Endothelial cell of umbilical vein (primary cell): ENCODE data around the gene OR7D4. TPM values are rescaled to one million over a fixed set of nuclear protein-coding genes. Genes with fewer than 3 reads are reported as not detected.

Experiments used
- BruUV-seq: library from RNA; stranded (reverse); fragments of 400-500 nt; replicated peaks from 2 replicates; lab custom pipeline; 2021; lab: Mats Ljungman, UMichigan
- CTCF ChIA-PET: fragments of 300-600, 350-600 bp; sonication (Branson Sonifier 250); formaldehyde crosslinking; loops from one replicate; lab custom pipeline; 2021; ENCODE audit warnings: antibody characterized with exemption, inconsistent platforms; lab: Charles Lee
- POLR2A ChIA-PET: fragments of 300-600, 350-600 bp; sonication (Branson Sonifier 250); formaldehyde crosslinking; loops from one replicate; lab custom pipeline; 2021; ENCODE audit warnings: antibody characterized with exemption, inconsistent platforms; lab: Charles Lee
- DNase-seq: peaks from one replicate; pipeline ENCODE4 v3.0.0-alpha.2; 2011; ENCODE audit warnings: low read depth, low spot score
- FAIRE-seq: peaks from 2 replicates; lab custom pipeline; 2011; peaks lifted over from hg19 to GRCh38; lab: Jason Lieb, UNC
- H2AFZ ChIP-seq: 2 replicates; pipeline ENCODE4 v1.6.0; 2012; ENCODE audit warnings: low read depth, low read length, control low read depth, inconsistent platforms
- H3K27ac ChIP-seq: 2 replicates; pipeline ENCODE4 v1.5.1; 2011; ENCODE audit warnings: low read depth, mild to moderate bottlenecking, control low read depth, low read length, moderate library complexity; ENCODE audit not compliant: insufficient read depth
- H3K27me3 ChIP-seq, 2 experiments: 2 replicates each; pipeline versions ENCODE4 v1.6.0 to v1.6.1; 2011; ENCODE audit warnings: low read length in 2 of 2, mixed read lengths in 1 of 2; ENCODE audit not compliant: control insufficient read depth in 2 of 2, insufficient read depth in 2 of 2
- H3K36me3 ChIP-seq, 2 experiments: 2 replicates in 1 of 2; 3 replicates in 1 of 2; pipeline ENCODE4 v1.5.1; 2011; ENCODE audit warnings: low read length in 2 of 2, mild to moderate bottlenecking in 1 of 2, moderate library complexity in 1 of 2; ENCODE audit not compliant: control insufficient read depth in 2 of 2, insufficient read depth in 2 of 2; ENCODE audit errors: extremely low read depth in 1 of 2
- H3K4me1 ChIP-seq: 3 replicates; pipeline ENCODE4 v1.5.1; 2011; ENCODE audit warnings: mild to moderate bottlenecking, low read length; ENCODE audit not compliant: control insufficient read depth, insufficient read depth; ENCODE audit errors: extremely low read depth
- H3K4me2 ChIP-seq: 2 replicates; pipeline ENCODE4 v1.6.1; 2011; ENCODE audit warnings: low read length, control low read depth, mixed read lengths; ENCODE audit not compliant: insufficient read depth
- H3K4me3 ChIP-seq, 3 experiments: fragments of 200-600 bp in 1 of 3; sonication (generic), shearing (Covaris generic) in 1 of 3; replicated peaks in 1 of 3; 2 replicates each; pipeline ENCODE4 v1.5.1; 2011 to 2016; ENCODE audit warnings: control low read depth in 3 of 3, low read length in 3 of 3, mild to moderate bottlenecking in 2 of 3, inconsistent platforms in 1 of 3, low read depth in 1 of 3, moderate library complexity in 1 of 3; ENCODE audit not compliant: insufficient read depth in 1 of 3
- H3K79me2 ChIP-seq: 2 replicates; pipeline ENCODE4 v1.6.0; 2012; ENCODE audit warnings: low read length, inconsistent platforms; ENCODE audit not compliant: control insufficient read depth, insufficient read depth
- H3K9ac ChIP-seq: replicated peaks from 2 replicates; pipeline ENCODE3; 2011; ENCODE audit warnings: low read length, control low read depth; ENCODE audit not compliant: insufficient read depth; ENCODE audit errors: extremely low read depth
- H3K9me1 ChIP-seq: replicated peaks from 3 replicates; pipeline ENCODE4 v1.6.0; 2011; ENCODE audit warnings: mild to moderate bottlenecking, low read length; ENCODE audit not compliant: control insufficient read depth, insufficient read depth; ENCODE audit errors: extremely low read depth
- H3K9me3 ChIP-seq: replicated peaks from 2 replicates; pipeline ENCODE4 v1.5.1; 2012; ENCODE audit warnings: low read length, inconsistent platforms; ENCODE audit not compliant: control insufficient read depth, insufficient read depth
- H4K20me1 ChIP-seq: replicated peaks from 2 replicates; pipeline ENCODE3; 2011; ENCODE audit warnings: mild to moderate bottlenecking, low read length; ENCODE audit not compliant: control insufficient read depth, insufficient read depth; ENCODE audit errors: extremely low read depth
- EZH2 ChIP-seq: IDR thresholded peaks from 2 replicates; pipeline ENCODE4 v1.6.1; 2012; ENCODE audit warnings: borderline replicate concordance, low read depth, mild to moderate bottlenecking, moderate library complexity, low read length, inconsistent platforms; ENCODE audit not compliant: severe bottlenecking
- FOS ChIP-seq: IDR thresholded peaks from 2 replicates; pipeline ENCODE4 v1.6.1; 2011; ENCODE audit warnings: mild to moderate bottlenecking, low read length, moderate library complexity, borderline replicate concordance; ENCODE audit not compliant: insufficient read depth
- GATA2 ChIP-seq: IDR thresholded peaks from 2 replicates; pipeline ENCODE4 v1.7.0; 2011; ENCODE audit warnings: low read depth, mild to moderate bottlenecking, moderate library complexity, mixed read lengths, low read length; ENCODE audit not compliant: insufficient read length, insufficient read depth
- JUN ChIP-seq: IDR thresholded peaks from 2 replicates; pipeline ENCODE4 v1.6.1; 2011; ENCODE audit warnings: borderline replicate concordance, low read depth; ENCODE audit not compliant: insufficient read length, insufficient read depth
- MAX ChIP-seq: IDR thresholded peaks from 2 replicates; pipeline ENCODE4 v1.6.1; 2011; ENCODE audit not compliant: insufficient read depth, insufficient read length
- MYC ChIP-seq: IDR thresholded peaks from one replicate; pipeline ENCODE4 v1.6.1; 2011; ENCODE audit warnings: mild to moderate bottlenecking, low read depth, low read length
- POLR2A ChIP-seq: IDR thresholded peaks from 2 replicates; pipeline ENCODE4 v1.6.1; 2012; ENCODE audit warnings: low read depth, mild to moderate bottlenecking, control low read depth, low read length
- POLR2AphosphoS5 ChIP-seq: IDR thresholded peaks from 2 replicates; pipeline ENCODE4 v1.6.1; 2012; ENCODE audit warnings: low read depth, mild to moderate bottlenecking, control low read depth, low read length, moderate library complexity; ENCODE audit not compliant: insufficient read depth
- dilution Hi-C: fragments of 300-500 bp; cut with MboI; formaldehyde crosslinking; loops from one replicate; pipeline ENCODE4 v1.15.0; 2019; ENCODE audit warnings: low sequenced_read_pairs; ENCODE audit not compliant: extremely low pct_ligation_motif_present
- intact Hi-C: fragments of 100-400 bp; cut with micrococcal nuclease; formaldehyde crosslinking; loops from one replicate; pipeline ENCODE4 v1.10.0; 2022
- polyA plus RNA-seq, 4 experiments: library from polyadenylated mRNA; depleted of rRNA in 3 of 4; stranded (reverse) in 3 of 4; unstranded in 1 of 4; fragments of >200 nt; gene quantifications; 2 replicates each; pipeline versions ENCODE4 v1.2.1 to v1.2.3, GENCODE V29; 2011 to 2012; ENCODE audit warnings: missing spikeins in 1 of 4
- total RNA-seq: library from RNA; stranded (reverse); gene quantifications from 2 replicates; pipeline ENCODE4 v1.2.3, GENCODE V29; 2021
- TF ChIP-seq, protein P1 (sequence below), 2 donors: IDR thresholded peaks; 1 replicate in 1 of 2; 2 replicates in 1 of 2; pipeline ENCODE4 v1.5.1; 2011; ENCODE audit warnings: low read length in 2 of 2, mild to moderate bottlenecking in 2 of 2, moderate library complexity in 2 of 2, control low read depth in 1 of 2, inconsistent platforms in 1 of 2, low read depth in 1 of 2; ENCODE audit not compliant: insufficient read depth in 1 of 2; ENCODE audit errors: extremely low read depth in 1 of 2

The OR7D4 gene
- total and polyA plus RNA-seq, 2 donors (not counting 3 experiments of a cell fraction or from before 2014, with no cell fraction given): not detected

DNA sequence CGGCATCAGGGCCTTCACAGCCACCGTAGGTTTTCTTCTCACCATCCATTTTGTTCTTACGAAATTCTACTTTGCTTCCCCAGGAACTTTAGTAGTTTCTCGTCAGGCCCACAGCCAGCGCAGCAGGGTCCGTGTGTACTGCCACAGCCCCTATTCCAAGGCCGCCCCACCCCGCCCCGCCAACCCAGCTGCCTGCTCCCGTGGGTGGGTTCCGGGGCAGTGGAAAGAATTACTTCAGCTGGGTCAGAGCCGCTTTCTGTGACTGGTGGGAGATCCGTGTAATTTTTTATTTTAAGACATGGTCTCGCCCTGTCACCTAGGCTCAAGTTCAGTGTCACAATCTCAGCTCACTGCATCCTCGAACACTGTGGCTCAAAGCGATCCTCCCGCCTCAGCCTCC, 36.4 kb downstream of the OR7D4 start:
- dilution Hi-C loops: no loop called here
- Histone ChIP-seq H3K79me2 (no peaks in the 10 kb centered on the region), H3K4me2 (no peak overlapping the region), H3K27ac (no peak overlapping the region), H3K9me3 (no peaks in the 10 kb centered on the region), H3K9ac (no peak overlapping the region), H4K20me1 (no peaks in the 10 kb centered on the region), H3K9me1 (no peaks in the 10 kb centered on the region), H3K27me3 (no peaks in the 10 kb centered on the region), H3K4me1 (no peaks in the 10 kb centered on the region), H3K36me3 (no peaks in the 10 kb centered on the region), H3K4me3 (no peak overlapping the region), H2AFZ (no peak overlapping the region)
- BruUV-seq: no TSS peak
- no peak for FAIRE-seq
- TF ChIP-seq MAX (no peak), JUN (no peak), MYC (no peak), FOS (no peak), GATA2 (no peak), POLR2AphosphoS5 (no peak), POLR2A (no peak), EZH2 (no peak)
- TF ChIP-seq, protein P1, sequence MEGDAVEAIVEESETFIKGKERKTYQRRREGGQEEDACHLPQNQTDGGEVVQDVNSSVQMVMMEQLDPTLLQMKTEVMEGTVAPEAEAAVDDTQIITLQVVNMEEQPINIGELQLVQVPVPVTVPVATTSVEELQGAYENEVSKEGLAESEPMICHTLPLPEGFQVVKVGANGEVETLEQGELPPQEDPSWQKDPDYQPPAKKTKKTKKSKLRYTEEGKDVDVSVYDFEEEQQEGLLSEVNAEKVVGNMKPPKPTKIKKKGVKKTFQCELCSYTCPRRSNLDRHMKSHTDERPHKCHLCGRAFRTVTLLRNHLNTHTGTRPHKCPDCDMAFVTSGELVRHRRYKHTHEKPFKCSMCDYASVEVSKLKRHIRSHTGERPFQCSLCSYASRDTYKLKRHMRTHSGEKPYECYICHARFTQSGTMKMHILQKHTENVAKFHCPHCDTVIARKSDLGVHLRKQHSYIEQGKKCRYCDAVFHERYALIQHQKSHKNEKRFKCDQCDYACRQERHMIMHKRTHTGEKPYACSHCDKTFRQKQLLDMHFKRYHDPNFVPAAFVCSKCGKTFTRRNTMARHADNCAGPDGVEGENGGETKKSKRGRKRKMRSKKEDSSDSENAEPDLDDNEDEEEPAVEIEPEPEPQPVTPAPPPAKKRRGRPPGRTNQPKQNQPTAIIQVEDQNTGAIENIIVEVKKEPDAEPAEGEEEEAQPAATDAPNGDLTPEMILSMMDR (IDR thresholded peaks at IDR 0.05; ENCODE audit: extremely low read depth in 1 of 2, insufficient read depth in 1 of 2, low read depth in 1 of 2, low read length in 2 of 2): no peak
- intact Hi-C loops: no loop called here
- POLR2A ChIA-PET: no interaction called here
- DNase-seq: no peak
- CTCF ChIA-PET: no interaction called here
